ENCODE results near the gene SYCE3. TPM values are rescaled to one million over a fixed set of nuclear protein-coding genes. Genes with fewer than 3 reads are reported as not detected.
"Not testable (repeated sequence)": the region's sequence is repeated elsewhere in the genome, so short reads cannot be mapped to it uniquely, and the experiment has no call there.

Gene SYCE3
- polyA plus RNA-seq, 3 donors = 1.9 to 3.1 TPM; not detected in 1

- intact Hi-C loops (cut with micrococcal nuclease) = no loop called here
- H3K79me2 ChIP-seq (ENCODE audit: insufficient read depth, low read length) = no peaks in the 10 kb centered on the region
- WGBS (ENCODE audit: insufficient coverage) = 98% methylated on average over 7 of the region's 10 CpGs
- no peak overlapping the region for H3K4me3 ChIP-seq (replicated peaks in 1 of 3; ENCODE audit: low read depth in 2 of 3, low read length in 3 of 3)
- H3K9ac ChIP-seq (ENCODE audit: insufficient read depth, low read length, poor library complexity, severe bottlenecking) = no peak overlapping the region
- no peak overlapping the region for H3K4me3 Mint-ChIP-seq
- H3K36me3 ChIP-seq (replicated peaks in 1 of 2; ENCODE audit: control insufficient read depth in 1 of 2, insufficient read depth in 2 of 2, low read length in 2 of 2) = no peaks in the 10 kb centered on the region
- no peaks in the 10 kb centered on the region for H3K36me3 Mint-ChIP-seq
- H3K27ac ChIP-seq (ENCODE audit: low read depth in 1 of 2, low read length in 2 of 2) = no peak overlapping the region
- TF ChIP-seq CTCF (IDR thresholded peaks at IDR 0.05) = no peak
- H4K20me1 ChIP-seq (ENCODE audit: insufficient read depth, low read length) = no peaks in the 10 kb centered on the region
- H3K4me2 ChIP-seq (replicated peaks; ENCODE audit: extremely low read depth, low read length, poor library complexity, severe bottlenecking) = no peak overlapping the region
- peaks cover 0 to 2% (median 0%) of the 10 kb centered on the region in 7 donors for H3K9me3 Mint-ChIP-seq
- H2AFZ ChIP-seq (ENCODE audit: insufficient read depth, low read depth, low read length, poor library complexity, severe bottlenecking) = no peak overlapping the region
- H3K9me3 ChIP-seq (replicated peaks in 1 of 2; ENCODE audit: control insufficient read depth in 1 of 2, insufficient read depth in 1 of 2, low read length in 2 of 2) = no peaks in the 10 kb centered on the region
- no peak for DNase-seq
- peaks cover 8% of the 10 kb centered on the region for H3K4me1 Mint-ChIP-seq
- no peaks in the 10 kb centered on the region for H3K4me1 ChIP-seq (ENCODE audit: control insufficient read depth in 1 of 2, insufficient read depth in 2 of 2, low read length in 2 of 2)
- H3K27me3 ChIP-seq (ENCODE audit: control insufficient read depth in 2 of 2, insufficient read depth in 2 of 2, low read length in 2 of 2) = peaks cover under 1 to 29% of the 10 kb centered on the region in 2 donors
- H3K27me3 Mint-ChIP-seq (ENCODE audit: low read depth in 3 of 3) = peaks cover 36 to 81% (median 56%) of the 10 kb centered on the region in 3 donors
- H3K27ac Mint-ChIP-seq = no peak overlapping the region
Observed at GRCh38 chr22:50608996-50609395, 46.3 kb upstream of the SYCE3 start.

GRCh38 chr22:50608058-50608840, 45.5 kb upstream of the SYCE3 start:
- H3K9me3 Mint-ChIP-seq; intact Hi-C loops (cut with micrococcal nuclease); H3K4me1 ChIP-seq (ENCODE audit: control insufficient read depth in 1 of 2, insufficient read depth in 2 of 2, low read length in 2 of 2); H3K4me1 Mint-ChIP-seq; H3K79me2 ChIP-seq (ENCODE audit: insufficient read depth, low read length); H3K9me3 ChIP-seq (replicated peaks in 1 of 2; ENCODE audit: control insufficient read depth in 1 of 2, insufficient read depth in 1 of 2, low read length in 2 of 2); H3K36me3 ChIP-seq (replicated peaks in 1 of 2; ENCODE audit: control insufficient read depth in 1 of 2, insufficient read depth in 2 of 2, low read length in 2 of 2); DNase-seq; H3K4me3 Mint-ChIP-seq; H3K27ac ChIP-seq (ENCODE audit: low read depth in 1 of 2, low read length in 2 of 2); H3K4me2 ChIP-seq (replicated peaks; ENCODE audit: extremely low read depth, low read length, poor library complexity, severe bottlenecking); H3K36me3 Mint-ChIP-seq; H3K4me3 ChIP-seq (replicated peaks in 1 of 3; ENCODE audit: low read depth in 2 of 3, low read length in 3 of 3); H4K20me1 ChIP-seq (ENCODE audit: insufficient read depth, low read length); H3K9ac ChIP-seq (ENCODE audit: insufficient read depth, low read length, poor library complexity, severe bottlenecking); H2AFZ ChIP-seq (ENCODE audit: insufficient read depth, low read depth, low read length, poor library complexity, severe bottlenecking): not testable (repeated sequence)
- H3K27me3 Mint-ChIP-seq (ENCODE audit: low read depth in 3 of 3) = peaks cover 39 to 84% (median 59%) of the 10 kb centered on the region in 3 donors
- WGBS (ENCODE audit: insufficient coverage) = 90% methylated on average over 38 of the region's 39 CpGs
- peak overlapping the region in 1 of 7 donors; percentile 20 for H3K27ac Mint-ChIP-seq
- H3K27me3 ChIP-seq (ENCODE audit: control insufficient read depth in 2 of 2, insufficient read depth in 2 of 2, low read length in 2 of 2) = peaks cover 8 to 36% of the 10 kb centered on the region in 2 donors

All from CD14-positive monocyte (primary cell).